Measurements from ENCODE around the gene GPR101.
"Not testable (repeated sequence)": the region's sequence is repeated elsewhere in the genome, so short reads cannot be mapped to it uniquely, and the experiment has no call there.

The GPR101 gene

GRCh38 chrX:137025930-137026329 is 7.9 kb downstream of the GPR101 start:
- DNase-seq = no peak

DNA sequence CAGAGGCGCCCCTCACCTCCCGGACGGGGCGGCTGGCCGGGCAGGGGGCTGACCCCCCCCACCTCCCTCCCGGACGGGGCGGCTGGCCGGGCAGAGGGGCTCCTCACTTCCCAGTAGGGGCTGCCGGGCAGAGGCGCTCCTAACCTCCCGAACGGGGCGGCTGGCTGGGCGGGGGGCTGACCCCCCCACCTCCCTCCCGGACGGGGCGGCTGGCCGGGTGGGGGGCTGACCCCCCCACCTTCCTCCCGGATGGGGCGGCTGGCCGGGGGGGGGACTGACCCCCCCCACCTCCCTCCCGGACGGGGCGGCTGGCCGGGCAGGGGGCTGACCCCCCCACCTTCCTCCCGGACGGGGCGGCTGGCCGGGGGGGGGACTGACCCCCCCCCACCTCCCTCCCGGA is 33.6 kb downstream of the GPR101 start:
- DNase-seq = not testable (repeated sequence)

- no peak for DNase-seq
Measured at GRCh38 chrX:136999024-136999423, 34.8 kb downstream of the GPR101 start.
